GM19043 (cell line): ENCODE measurements around the gene APOBEC4.
"Not testable (repeated sequence)": the region's sequence is repeated elsewhere in the genome, so short reads cannot be mapped to it uniquely, and the experiment has no call there.

Experiments
- ATAC-seq: cut with Tn5 transposase; IDR thresholded peaks from one replicate; pipeline ENCODE4 v1.9.1; 2021; ENCODE audit warnings: low read depth; ENCODE audit not compliant: unreplicated experiment

The APOBEC4 gene, protein sequence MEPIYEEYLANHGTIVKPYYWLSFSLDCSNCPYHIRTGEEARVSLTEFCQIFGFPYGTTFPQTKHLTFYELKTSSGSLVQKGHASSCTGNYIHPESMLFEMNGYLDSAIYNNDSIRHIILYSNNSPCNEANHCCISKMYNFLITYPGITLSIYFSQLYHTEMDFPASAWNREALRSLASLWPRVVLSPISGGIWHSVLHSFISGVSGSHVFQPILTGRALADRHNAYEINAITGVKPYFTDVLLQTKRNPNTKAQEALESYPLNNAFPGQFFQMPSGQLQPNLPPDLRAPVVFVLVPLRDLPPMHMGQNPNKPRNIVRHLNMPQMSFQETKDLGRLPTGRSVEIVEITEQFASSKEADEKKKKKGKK

DNA sequence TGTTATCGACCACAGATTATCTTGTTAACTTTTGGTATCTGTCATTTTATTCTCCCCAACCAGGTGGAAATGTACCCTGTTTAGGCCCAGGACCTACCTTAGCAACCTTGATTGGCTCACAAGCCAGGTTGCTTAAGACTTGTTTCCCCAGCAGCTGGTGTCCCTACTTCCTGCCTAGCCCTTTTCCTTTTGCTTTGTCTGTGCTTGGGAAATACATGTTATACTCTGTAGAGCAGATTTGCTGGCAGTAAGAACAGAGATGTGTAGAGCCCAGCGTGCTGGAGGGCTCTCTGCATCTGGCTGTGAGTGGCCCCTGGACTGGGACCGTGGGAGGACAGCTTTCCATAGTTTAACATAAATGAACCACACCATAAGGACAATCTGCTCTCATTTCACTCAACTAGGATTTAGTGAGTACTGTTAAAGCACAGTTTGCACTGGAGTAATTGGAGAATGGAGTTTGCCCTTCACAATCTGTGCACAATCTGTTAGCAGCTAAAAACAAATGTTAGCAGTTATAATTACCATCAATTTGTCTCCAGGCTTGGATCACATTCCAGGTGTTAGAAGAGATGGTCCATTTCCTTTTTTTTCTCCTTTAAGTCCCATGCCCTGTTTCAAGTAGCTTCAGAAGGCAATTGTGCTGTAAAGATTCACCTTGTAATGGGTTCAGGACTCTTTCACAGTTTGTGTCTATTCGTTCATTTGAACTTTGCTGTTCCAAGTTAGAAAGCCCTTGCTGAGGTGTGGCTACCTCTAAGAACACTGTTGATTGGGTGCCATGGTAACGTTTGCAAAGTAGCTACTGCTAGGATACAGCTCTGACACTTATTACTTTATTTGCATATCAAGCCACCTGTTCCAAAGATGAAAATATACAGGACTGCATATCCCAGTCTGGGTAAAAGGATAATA, at the start of gene APOBEC4:
APOBEC4 (minus strand) TSS at position 770 of the 915 bp plus-strand sequence. CDS start 4,535 bp downstream, outside the sequence.
- ATAC-seq: no peak

DNA sequence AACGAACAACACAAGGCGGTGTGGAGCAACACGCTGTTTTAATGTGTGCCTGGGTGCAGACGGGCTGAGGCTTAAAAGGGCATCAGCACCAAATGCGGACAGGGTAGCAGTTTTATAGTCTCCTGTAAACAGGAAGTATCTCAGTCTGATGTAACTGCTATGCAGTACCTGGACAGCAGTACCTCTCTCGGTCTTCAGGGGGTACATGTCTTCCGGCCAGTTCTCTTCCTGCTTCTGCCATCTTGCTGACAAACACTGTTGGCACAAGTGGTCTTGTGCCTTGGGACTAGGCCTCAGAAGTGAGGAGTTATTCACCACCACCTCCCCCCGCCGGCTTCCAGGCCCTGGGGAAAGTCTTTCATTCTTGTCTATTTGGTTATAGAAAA, 49.7 kb upstream of the APOBEC4 start:
- ATAC-seq: no peak

DNA sequence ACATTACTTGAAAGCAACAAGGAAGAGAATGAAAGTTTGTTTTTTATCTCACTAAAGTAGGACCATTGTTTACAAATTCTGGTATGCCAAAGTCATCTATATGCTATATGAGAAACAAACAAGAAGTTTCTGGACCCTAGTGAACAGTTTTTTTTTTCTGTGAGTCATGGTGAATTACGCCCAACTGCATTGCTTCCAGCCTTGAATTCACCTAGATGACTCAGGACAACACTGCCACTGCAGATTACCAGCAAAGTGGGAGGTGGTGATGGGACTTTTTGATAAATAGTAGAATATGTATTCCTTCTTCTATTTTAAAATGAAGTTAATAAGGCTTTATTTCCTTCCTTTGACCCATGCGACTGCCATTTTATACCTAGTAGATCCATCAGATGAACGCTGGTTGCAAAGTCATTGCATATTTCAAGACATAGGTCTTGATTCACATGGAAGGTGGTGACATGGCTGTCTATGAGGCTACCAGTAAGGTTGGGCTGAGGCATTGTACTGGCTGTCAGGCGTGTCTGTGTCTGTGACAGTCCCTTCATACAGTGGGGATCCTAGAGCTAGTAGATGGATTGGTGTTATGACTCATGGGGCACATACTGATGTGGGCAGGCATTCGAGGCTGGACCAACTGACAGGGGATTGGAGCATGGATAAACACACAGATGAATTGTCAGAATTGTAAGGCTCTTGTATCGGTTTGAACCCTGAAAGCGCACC, 49.1 kb upstream of the APOBEC4 start:
- no peak for ATAC-seq

DNA sequence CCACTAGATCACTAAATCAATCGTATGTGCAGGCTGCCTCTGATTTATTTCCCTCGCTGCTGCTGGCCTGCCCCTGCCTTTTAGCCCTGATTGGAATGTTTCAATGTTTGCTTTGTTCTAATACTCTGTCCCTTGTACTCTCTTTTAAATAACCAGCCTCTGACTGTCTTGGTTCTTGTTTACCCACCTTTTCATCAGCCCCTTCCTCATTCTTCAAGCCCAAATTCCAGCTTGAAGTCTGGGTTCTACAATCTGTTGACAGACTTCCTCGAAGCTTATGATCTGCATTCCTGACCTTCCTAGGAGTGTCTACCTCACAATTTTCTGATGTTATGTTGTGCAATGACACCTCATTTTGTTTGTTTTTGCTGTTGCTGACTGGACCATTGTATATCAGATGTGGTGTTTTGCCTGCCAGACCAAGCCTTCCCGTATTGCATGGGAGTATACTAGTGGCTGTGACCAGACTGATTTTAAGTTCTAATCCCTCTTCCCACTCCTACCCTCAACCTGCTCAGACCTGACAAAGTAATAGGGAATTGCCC, 46.6 kb upstream of the APOBEC4 start:
- no peak for ATAC-seq

DNA sequence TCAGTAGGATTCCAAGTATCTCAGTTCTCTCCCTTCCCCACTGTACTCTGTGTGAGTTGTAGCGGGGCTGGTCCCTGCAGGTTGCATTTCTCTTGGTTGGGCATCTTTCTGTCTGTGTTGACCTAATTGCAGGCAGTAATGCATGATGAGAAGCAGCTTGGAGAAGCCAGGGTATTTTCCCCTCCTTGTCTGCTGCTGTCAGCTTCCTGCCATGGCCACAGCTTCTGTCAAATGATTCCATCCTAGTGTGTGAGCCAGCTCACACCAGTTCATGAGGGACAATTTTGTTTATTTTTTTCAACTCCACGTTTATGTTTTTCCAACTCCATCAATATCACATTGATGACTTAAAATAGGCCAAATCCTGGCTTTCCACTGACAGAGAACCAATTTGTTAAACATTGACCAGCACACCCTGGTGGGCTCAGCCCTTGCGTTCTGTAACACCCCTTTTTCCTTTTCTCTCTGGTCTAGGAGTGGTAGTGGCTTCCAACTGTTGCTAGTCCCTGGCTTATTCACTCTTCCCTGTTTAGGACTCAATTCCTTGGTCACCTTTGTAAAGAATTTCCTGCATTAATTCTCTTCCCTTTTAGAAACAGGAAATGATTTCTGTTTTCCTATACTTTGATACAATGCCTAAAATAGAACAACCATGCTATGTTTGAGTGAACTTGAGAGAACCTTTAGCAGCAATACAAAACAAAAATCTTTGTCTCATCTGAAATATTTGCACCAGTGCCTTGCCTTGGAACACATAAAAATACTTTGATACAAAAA, 44.9 kb upstream of the APOBEC4 start:
- no peak for ATAC-seq

DNA sequence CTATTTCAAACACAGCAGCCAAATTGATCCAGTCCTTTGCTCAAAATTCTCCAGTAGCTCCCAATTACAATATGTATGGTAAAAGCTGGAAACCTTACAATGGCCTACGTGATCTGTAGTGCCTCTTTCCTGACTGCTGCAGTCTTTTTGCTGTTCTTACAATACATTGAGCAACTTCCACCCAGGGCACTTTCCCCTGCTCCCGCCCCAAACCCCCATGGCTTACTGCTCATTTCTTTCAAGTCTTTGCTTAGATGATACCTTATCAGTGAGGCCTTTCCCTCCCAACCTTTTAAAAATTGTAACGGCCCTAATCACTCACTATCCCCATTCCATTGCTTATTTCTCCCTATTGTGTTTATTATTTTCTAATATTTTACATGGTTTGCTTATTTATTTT, 43.9 kb upstream of the APOBEC4 start:
- ATAC-seq: no peak

DNA sequence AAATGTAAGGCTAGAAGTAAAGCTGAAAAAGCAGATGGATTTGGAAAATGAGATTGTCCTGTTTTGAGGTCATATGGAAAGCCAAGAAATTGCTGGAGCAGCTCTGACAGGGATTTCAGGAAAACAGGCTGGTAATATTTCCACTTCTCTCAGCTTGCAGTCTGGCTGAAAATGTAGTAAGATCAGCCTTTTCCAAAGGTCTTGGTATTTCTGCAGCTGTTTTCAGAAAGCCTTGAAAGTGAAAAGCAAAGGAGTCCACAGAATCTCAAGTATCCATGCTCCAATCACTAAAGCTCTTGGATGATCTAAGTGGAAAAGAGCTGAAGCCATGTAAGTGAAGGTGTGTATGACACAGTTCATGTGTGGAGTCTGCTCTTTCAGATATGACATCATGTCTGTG, 41.6 kb upstream of the APOBEC4 start:
- no peak for ATAC-seq

DNA sequence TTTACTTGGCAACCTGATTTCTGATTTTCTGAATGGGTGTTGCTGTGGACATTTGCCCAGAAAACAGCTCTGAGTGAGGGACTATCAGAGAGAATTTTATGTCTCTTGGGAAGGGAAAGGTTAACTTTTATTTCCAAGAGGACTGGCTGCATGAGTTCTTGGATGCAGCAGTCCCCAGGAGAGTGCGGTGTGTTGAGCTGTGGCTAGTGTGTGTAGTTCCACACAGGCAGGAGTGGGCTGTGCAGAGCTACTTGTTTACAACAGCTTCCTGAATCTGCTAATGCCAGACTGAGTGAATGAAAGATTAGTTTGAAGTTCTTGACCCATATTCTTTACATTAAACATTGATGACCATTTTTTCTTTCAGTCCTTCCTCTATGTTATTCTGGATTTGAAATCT, 41.0 kb upstream of the APOBEC4 start:
- no peak for ATAC-seq

DNA sequence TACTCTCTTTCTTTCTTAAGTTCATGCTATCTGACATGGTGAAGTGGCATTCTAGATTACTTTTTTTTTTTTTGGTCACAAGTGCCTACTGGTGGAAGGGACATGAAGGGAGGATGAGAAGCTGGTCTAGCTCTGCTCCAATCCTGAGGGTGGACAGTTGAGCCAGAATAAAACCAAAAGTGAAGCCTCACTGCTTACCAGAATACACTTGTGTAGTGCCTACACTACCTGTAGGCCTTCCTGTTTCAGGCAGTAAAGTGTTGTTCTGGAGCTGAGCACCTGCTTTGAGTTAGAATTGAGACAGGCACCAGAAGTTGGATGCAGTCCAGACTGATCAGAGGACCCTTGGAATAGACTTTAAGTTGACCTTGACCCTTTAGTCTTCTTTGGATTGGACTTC, 40.4 kb upstream of the APOBEC4 start:
- no peak for ATAC-seq

DNA sequence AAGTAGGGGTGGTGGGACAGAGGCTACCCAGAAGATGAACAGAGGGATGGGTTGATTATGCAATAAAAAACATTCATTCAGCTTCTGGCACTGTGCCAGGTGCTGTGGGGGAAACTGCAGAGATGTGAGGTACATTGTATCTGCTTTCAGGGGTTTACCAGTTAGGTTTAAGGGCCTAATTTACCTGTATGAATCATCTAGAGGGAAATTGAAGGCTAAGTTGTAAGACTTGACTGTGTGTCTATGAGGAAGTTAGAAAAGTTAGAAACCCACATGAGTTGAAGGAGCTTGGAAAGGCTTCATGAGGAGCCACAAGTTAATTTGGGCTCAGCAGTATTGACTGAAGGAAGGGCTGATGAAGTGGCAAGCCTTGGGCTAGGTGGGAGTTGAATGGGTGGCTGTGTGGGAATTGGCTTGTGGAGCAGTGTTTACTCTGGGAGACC, 36.7 kb upstream of the APOBEC4 start:
- ATAC-seq: peak; percentile 55

DNA sequence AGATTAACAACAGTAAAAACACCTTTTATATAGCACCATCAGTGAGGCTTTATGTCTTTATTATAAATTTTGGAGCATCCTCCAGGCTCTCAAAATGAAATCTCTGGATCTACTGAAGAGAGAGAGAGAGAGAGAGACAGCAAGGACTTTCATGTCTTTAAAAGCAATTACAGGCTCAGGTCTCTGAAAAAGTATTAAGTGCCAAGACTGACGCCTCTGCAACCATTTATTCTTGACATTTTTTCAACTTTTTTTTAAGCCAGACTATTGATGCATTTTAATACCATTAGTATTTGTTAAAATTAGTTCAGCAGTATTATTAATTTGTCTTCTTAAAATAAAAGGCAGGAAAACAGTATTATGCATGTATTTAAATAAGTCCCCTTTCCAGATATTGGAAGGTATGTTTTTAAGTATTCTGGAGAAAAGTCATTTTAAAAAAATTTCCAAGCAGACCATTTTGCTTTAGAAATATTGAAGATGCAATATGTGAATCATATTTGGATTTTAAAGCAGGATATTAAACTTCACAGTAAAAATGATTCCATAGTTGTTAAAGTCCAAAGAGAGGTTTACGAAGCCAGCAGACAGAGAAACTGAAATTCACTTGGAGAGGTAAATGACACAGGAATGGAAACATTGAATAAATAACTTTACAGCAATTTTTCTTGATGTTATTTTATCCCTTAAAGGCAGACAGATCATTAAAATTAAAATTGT, 35.4 kb upstream of the APOBEC4 start:
- no peak for ATAC-seq

DNA sequence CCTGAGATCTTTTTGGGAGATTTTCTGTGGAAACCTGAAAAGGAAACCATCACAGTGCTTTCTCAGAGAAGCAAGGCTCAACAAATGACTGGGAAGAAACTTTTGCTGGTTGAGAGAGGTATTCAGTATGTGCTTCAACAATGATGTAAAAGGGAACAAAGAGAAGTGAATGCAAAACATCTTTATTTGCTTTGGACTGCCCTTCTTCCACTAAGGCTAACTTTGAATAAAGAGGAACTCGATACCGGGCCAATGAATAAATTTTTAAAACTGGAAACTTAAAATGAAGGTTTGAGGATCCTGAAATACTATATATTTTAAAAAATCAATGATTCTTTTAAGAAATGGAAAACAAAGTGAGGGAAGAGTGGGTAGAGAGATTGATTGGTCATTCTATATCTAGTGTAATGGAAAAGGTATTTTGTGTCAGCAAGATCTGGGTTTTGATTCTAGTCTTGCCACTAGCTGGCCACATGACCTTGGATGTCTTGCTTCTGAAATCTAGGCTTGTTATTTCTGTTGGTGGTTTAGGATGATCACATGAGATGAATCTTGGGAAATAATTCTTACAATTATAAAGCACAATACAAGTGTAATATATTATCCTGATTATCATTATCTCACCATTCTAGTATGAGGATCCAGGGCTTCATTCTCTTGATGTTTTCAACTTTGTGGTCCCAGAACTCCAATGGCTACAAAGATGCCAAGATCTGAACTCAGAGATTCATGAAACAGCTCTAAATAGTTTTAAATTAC, 34.6 kb upstream of the APOBEC4 start:
- ATAC-seq: no peak

DNA sequence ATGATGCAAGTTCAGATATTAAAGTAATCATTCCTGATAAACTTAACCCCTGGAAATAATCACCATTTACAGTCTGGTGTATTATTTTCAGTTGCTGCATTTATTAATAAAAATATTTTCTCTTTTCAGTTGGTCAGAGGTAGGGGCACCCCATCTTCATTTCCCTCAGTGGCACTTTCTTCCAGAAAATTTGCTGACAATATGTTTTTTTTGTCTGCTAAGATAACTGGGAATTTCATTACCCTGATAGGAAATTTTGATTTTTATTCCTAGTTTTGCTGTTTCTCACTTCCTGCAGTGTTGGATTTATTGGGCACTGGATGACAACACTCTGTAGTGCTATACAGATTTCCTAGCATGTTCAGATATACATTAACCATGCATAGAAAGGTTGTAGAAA, 33.1 kb upstream of the APOBEC4 start:
- ATAC-seq: no peak

DNA sequence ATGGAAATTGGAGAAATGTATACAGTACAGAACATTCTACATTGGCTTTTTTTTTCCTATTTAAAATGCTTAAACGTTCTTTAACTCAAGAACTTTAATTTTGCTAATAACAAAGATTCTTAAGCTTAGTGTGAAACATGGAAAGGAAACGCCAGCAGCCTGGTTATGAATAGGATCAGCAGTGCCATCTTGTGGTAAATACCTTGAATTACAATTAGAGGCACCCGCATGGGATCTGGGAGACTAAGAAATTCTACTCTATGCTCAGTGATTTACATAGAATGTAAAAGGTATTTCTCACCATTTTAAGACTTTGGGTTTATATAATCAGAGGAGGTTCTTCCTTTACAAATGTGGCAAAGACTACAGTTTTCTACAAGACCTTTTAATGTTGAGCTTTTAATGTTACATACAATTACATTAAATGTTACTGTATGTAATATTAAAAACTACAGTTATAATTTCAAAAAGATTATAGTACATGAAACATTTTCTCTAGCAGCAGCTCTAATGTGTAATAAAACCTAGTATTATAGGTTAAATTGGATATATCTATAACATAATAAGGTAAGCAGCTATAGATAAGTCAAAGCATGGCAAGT, 32.1 kb upstream of the APOBEC4 start:
- ATAC-seq: peak; percentile 58

DNA sequence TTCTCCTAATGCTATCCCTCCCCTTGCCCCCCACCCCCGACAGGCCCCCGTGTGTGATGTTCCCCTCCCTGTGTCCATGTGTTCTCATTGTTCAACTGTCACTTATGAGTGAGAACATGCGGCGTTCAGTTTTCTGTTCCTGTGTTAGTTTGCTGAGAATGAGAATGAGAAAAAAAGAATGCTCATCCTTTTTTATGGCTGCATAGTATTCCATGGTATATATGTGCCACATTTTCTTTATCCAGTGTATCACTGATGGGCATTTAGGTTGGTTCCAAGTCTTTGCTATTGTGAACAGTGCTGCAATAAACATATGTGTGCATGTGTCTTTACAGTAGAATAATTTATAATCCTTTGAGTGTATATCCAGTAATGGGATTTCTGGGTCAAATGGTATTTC, 26.2 kb upstream of the APOBEC4 start:
- not testable (repeated sequence) for ATAC-seq

DNA sequence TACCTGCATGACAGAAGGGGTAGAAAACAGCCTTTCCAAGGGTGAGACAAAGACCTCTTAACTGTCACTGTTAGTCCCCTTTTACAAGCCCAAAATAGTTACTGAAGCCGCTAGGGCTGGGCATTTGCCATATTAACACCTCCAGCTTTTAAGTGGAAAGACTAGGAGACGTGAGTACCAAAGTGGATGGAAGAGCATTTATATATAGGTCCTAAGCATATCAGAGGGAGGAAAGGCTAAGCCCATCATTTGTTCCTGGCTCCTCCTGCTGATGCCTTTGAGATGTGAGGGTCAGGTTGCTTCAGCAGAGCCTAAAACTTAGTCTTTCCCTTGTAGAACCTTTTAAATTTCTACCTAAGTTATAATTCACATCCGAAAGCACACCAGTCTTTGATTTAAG, 25.7 kb upstream of the APOBEC4 start:
- no peak for ATAC-seq

DNA sequence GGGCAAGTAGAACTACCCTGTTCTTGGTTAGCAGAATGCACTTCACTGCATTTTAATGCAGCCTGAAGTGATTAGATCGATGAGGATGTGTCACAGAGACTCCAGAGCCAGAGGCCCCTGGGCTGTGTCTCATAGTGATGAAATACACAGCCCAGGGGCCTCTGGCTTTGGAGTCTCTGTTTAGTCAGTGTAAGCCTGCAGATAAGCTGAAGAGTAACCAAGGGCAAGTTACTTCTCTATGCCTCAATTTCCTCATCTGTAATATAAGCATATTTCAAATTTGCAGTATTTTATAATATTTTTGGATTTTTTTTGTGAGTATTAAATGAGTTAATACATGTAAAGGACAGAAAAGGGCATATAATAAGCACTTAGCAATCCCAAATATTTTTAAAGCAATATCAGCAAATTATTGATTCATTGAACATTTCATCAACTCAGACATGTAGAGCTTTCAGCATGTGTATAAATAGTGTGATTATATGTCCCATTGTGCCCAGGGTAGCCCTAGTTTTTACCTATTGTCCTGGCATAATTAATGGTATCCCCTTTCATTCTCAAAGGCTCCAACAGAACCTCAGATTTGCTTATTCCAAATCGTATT, 23.6 kb upstream of the APOBEC4 start:
- no peak for ATAC-seq
